Activated naive CD8-positive, alpha-beta T cell treated with anti-CD3 and anti-CD28 coated beads, Interleukin-2, amount 50 U/mL, for 16 hours (primary cell): ENCODE measurements around the gene SAP30BP.
"Not testable (repeated sequence)": the region's sequence is repeated elsewhere in the genome, so short reads cannot be mapped to it uniquely, and the experiment has no call there.

Source experiments
- DNase-seq: peaks from one replicate; pipeline ENCODE4 v3.0.0-alpha.2; 2020; ENCODE audit warnings: low read depth, low spot score

Gene SAP30BP

GRCh38 chr17:75633486-75634375, 33.4 kb upstream of the SAP30BP start:
- DNase-seq, result no peak

GRCh38 chr17:75634376-75634740, 32.8 kb upstream of the SAP30BP start:
- DNase-seq, result no peak

GRCh38 chr17:75634754-75635609, 32.2 kb upstream of the SAP30BP start:
- DNase-seq, result no peak

- no peak for DNase-seq
Observed at GRCh38 chr17:75635610-75636202, 31.4 kb upstream of the SAP30BP start.

- DNase-seq, result no peak
Observed at GRCh38 chr17:75636381-75637142, 30.6 kb upstream of the SAP30BP start.

DNA sequence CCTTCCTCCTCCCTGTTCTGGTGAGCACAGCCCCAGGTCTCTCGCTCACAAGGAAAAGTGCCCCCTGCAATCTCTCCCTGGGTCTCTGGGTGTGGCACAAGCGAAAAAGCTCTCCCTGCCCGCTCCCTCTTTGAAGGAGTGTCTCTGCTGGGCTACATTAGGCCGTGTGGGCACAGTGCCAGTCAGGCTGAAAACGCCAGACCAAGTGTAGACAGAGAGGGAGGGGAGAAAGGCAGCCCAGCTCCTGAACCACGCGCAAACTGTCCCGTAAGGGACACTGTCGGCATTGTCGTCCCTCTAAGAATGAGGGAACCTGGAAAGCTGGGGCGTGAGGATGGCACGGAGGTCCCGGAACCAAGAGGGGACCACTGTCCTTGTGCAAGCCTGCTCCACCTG, 30.0 kb upstream of the SAP30BP start:
- DNase-seq, result no peak

DNA sequence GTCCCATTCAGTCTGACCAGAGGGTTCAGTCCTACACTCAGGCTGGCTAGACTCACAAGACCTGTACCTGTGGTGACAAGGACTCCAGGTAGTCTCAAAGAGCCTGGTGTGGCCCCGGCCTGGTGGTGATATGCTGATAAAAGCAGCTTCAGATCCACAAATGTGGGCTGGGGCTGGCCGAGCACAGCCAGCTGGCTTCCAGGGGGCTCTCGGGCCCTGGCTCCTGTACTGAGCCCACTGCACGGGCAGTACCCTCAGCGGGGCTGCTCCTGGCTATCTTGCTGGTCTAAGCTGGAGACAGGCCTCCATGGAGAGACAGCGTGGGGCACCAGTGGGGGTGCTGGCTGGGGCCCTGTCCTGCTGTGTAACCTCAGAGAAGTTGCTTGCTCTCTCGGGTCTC, 29.6 kb upstream of the SAP30BP start:
- no peak for DNase-seq

- DNase-seq, result not testable (repeated sequence)
Observed at GRCh38 chr17:75638039-75638438, 29.1 kb upstream of the SAP30BP start.

DNA sequence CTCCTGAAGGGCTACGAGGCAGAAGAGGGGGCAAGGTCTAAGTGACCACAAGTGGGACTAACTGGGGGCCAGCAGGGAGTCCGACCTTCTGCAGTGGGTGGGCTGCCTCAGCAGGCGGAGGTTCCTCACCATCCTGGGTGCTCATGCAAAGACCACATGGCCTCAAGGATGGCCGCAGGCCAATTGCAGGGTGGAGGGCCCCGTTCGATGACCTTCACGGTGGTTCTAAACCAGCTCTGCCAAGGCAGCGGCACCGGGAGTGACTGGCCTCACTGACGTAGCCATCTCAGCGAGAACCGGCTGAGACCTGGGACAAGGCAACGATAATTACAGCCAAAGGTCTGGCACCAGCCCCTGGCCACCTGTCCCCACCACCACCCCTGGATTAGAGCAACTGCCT, 28.2 kb upstream of the SAP30BP start:
- DNase-seq, result no peak

GRCh38 chr17:75639327-75639726, 27.8 kb upstream of the SAP30BP start:
- no peak for DNase-seq

GRCh38 chr17:75639771-75640555, 27.2 kb upstream of the SAP30BP start:
- DNase-seq, result no peak

DNA sequence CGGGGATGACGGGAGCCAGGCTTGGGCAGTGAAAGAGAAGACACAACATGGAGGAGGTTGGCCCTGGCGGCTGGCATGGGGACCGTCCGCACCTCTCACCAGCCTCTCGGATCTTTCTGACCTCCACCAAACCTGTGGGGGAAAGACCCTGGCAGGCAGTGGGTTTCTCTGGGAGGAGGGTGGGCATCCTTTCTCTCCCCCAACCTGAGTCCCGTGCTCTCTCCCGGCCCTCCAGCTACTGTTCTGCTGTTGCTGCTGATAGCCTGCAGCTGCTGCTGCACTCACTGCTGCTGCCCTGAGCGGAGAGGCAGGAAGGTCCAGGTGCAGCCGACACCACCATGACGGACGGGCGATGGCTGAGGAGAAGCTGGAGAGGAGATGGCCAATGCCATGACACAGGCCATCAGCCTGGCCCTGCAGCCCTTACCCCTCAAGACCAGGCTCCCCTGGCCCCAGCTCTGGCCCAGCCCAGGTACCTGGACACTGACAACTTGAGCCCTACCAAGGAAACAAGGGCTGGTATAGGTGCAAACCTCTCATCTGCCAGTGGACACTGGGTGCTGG, 26.5 kb upstream of the SAP30BP start:
- DNase-seq, result no peak

- no peak for DNase-seq
Observed at GRCh38 chr17:75641343-75641742, 25.8 kb upstream of the SAP30BP start.

- DNase-seq, result no peak
Observed at GRCh38 chr17:75642182-75642783, 24.9 kb upstream of the SAP30BP start.

GRCh38 chr17:75642784-75643642, 24.1 kb upstream of the SAP30BP start:
- no peak for DNase-seq

DNA sequence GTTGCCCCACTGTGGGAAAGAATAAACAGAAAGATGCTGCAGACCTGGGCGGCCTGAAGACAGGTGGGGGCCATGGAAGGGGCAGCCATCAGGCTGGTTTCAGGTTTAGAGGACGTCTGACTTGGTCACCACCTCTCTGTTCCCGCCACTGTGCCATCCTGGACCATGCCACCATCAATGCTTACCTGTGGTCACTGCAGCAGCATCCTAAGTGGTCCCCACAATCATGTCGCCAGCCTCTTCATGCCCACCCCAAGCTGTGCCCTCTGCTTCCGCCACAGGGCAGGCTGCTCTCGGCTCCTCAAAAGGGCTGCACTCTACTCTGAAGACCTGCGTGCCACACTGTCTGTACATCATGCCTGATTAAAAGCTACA, 23.5 kb upstream of the SAP30BP start:
- no peak for DNase-seq

DNA sequence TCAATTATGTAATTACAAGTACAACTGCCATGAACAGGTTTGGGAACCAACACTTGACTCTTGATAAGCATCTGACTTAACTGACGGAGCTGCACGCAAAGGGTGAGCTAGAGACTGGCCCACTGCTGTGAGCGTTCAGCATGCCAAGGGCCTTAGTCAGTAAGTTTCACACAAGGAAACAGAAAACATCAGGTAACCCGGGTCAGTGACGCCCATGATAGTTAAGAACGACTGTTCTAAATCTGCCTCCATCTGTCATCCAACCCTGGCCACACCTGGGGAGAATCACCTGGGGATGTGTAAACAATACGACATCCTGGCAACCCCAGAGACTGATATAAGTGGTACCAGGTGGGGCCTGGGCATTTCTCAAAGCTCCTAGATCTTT, 21.6 kb upstream of the SAP30BP start:
- no peak for DNase-seq

- no peak for DNase-seq
Observed at GRCh38 chr17:75645889-75646637, 21.1 kb upstream of the SAP30BP start.

GRCh38 chr17:75646638-75646992, 20.5 kb upstream of the SAP30BP start:
- no peak for DNase-seq
